HepG2 (cell line): ENCODE measurements around the gene SSX2IP. TPM values are rescaled to one million over a fixed set of nuclear protein-coding genes. Genes with fewer than 3 reads are reported as not detected.

ENCODE experiments used
- BRD4 ChIP-seq: sonication (generic); formaldehyde crosslinking; IDR thresholded peaks from 2 replicates; pipeline ENCODE4 v1.4.0; 2020; ENCODE audit warnings: missing genetic modification reagents
- ZBTB40 ChIP-seq, 2 experiments: fragments of 450-650 bp in 1 of 2; sonication (generic) in 1 of 2; formaldehyde crosslinking in 1 of 2; IDR thresholded peaks; 2 replicates each; pipeline versions ENCODE4 v1.6.1 to v1.8.0; 2016 to 2022; ENCODE audit warnings: antibody characterized with exemption in 1 of 2, mild to moderate bottlenecking in 1 of 2, missing genetic modification reagents in 1 of 2
- polyA plus RNA-seq, 8 experiments: library from polyadenylated mRNA; depleted of rRNA in 3 of 8; stranded (reverse) in 7 of 8; unstranded in 1 of 8; fragments of >200 nt; fragmentation: Illumina TruSeq in 4 of 8; extraction: Trizol in 4 of 8; gene quantifications; 2 replicates each; pipeline versions ENCODE4 v1.2.1 to v1.2.3, GENCODE V29; 2011 to 2016; ENCODE audit warnings: low read depth in 4 of 8, missing spikeins in 1 of 8, mixed read lengths in 1 of 8; ENCODE audit not compliant: insufficient read depth in 1 of 8
- total RNA-seq, 5 experiments: library from RNA; depleted of rRNA; stranded (reverse); fragments of >200 nt; fragmentation: Illumina TruSeq; extraction: Trizol; gene quantifications; 2 replicates each; pipeline ENCODE4 v1.2.3, GENCODE V29; 2016; ENCODE audit warnings: low read depth in 1 of 5

SSX2IP gene
- total and polyA plus RNA-seq, 2 of the 13 experiments (the other 11 are each of a cell fraction or from before 2014, with no cell fraction given) = 2.7 to 23.7 TPM

- no peak for TF ChIP-seq ZBTB40 (IDR thresholded peaks at IDR 0.05)
- TF ChIP-seq ZBTB40 (CRISPR knock-in tag; IDR thresholded peaks at IDR 0.05) = no peak
- TF ChIP-seq BRD4 (CRISPR knock-in tag) = no peak
Measured at GRCh38 chr1:84720221-84720780, 30.0 kb upstream of the SSX2IP start (continued).
